Activated T-cell treated with anti-CD3 and anti-CD28 coated beads for 1 hour (primary cell): ENCODE results near the gene RABL6.
"Not testable (repeated sequence)": the region's sequence is repeated elsewhere in the genome, so short reads cannot be mapped to it uniquely, and the experiment has no call there.

ENCODE experiments used
- DNase-seq: peaks from one replicate; pipeline ENCODE4 v3.0.0-alpha.2; 2020; ENCODE audit warnings: low read depth

Gene RABL6

DNA sequence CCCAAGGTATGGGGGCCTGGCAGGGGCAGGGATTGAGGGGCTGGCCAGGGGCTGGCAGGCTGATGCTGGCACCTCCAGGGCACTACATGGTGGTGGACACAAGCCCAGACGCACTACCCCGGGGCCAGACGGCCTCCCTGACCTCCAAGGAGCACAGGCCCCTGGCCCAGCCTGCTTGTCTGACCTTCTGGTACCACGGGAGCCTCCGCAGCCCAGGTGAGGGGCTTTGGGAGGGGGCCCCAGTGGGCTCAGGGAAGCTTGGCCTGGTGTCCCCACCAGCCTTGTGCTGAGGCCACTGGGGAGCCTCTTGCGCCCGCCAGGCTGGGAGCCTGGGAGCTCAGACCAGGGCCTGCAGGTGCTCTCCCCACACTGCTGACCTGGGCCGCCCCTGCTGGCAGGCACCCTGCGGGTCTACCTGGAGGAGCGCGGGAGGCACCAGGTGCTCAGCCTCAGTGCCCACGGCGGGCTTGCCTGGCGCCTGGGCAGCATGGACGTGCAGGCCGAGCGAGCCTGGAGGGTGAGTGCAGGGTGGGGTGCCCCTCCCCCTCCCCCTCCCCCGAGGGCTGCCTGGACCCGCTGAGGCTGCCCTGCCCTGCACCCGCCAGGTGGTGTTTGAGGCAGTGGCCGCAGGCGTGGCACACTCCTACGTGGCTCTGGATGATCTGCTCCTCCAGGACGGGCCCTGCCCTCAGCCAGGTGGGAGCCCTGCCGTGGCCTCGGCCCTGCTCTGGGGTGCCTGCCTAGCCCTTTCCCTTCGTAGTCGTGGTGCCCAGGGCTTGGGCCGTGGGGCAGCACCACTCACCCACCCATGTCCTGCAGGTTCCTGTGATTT is 50.0 kb downstream of the RABL6 start:
- DNase-seq: no peak

DNA sequence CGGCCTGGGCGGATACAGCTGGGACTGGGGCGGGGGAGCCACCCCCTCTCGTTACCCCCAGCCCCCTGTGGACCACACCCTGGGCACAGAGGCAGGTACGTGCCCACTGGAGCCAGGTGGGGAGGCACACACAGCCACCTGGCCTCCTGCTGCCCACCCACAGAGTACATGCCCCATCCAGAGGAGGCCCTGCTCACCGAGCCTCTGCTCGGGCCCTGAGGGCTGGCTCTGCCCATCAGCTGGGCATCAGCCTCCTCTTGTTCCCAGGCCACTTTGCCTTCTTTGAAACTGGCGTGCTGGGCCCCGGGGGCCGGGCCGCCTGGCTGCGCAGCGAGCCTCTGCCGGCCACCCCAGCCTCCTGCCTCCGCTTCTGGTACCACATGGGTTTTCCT is 50.7 kb downstream of the RABL6 start:
- no peak for DNase-seq

DNA sequence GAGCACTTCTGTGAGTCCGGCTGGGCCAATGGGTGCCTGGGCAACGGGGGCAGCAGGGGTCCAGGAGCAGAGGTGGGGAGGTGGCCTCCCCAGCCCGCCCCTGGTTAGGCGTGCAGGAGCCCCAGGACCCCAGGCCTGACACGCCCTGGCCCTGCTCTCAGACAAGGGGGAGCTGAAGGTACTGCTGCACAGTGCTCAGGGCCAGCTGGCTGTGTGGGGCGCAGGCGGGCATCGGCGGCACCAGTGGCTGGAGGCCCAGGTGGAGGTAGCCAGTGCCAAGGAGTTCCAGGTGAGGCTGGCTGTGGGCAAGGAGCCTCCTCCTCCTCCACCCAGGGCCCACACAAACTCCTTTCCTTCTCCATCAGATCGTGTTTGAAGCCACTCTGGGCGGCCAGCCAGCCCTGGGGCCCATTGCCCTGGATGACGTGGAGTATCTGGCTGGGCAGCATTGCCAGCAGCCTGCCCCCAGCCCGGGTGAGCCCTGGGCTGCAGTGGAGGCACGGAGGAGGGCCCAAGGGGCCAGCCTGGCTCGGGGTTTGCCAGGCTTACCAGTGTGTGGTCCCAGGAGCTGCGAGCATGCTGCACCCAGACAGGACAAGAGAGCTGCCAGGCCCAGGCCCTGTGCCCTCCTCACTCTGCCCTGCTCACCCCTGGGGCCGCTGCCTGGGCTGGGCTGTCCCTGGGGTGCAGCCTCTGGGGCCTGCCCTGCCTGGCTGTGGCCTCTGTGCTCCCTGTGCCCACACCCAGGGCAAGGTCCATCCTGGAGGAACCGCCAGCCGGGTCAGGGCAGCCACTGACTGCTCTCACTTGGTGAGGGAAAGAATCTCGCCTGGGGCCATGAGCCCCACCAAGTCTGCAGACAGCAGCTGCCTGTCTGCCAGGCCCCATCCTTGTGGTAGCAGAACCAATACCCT is 51.4 kb downstream of the RABL6 start:
- no peak for DNase-seq

DNA sequence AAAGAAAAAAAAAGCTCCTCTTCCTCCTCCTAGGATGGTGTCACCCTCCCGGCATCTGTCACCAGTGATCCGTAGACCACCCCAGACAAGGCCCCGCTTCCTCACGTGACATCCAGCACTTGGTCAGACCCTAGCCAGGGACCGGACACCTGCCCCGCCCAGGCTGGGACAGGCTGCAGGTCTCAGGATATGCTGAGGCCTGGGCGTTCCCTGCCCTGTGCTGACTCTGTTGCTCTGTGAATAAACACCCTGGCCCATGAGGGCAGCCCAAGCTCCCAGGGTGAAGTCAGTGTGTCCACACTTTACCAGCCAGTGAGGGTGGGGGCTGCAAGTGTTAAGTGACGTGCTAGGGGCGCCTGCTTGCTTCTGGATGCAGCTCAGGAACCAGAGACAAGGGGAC is 52.8 kb downstream of the RABL6 start:
- DNase-seq: no peak

DNA sequence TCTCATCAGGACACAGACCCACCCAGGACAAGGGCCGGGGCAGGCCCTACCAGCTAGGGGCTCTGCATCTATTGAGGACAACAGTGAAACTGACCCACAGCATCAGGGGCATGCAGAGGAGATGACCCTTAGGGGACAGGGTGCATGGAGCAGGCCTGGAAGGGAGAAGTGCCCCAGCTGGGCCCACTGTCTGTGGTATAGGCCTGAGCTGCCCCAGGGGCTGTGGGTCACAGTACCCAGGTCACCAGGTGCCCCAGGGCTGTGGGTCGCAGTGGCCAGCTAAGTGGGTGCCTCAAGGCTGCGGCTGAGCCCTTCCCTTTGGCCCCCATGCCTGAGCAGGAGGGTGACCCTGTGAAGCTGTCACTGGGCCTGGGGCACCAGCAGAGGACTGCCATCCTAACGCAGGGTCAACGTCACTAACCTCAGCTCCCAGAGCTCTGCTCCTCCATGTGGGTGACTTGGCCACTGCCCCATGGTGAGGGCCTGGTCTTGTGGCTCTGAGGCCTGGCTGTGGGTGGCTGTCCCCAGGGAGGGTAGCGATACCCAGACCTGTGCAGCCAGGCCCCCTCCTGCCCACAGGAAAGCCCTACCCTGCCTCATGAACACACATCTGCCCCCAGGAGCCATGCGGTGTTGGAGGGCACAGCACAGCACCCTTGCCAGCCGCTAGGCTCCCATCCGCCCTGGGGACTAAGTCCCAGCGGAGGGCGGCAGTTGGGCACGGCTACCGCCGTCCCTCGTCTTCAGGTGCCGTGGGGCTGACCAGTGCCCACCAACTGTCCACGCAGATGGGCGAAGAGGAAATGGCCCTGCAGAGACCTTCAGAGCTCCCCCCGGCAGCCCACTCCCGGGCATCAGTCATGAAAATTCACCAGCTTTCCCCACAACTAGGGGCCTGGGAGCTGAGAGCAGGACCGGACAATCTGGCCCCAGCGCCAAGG is 53.5 kb downstream of the RABL6 start:
- DNase-seq: no peak

DNA sequence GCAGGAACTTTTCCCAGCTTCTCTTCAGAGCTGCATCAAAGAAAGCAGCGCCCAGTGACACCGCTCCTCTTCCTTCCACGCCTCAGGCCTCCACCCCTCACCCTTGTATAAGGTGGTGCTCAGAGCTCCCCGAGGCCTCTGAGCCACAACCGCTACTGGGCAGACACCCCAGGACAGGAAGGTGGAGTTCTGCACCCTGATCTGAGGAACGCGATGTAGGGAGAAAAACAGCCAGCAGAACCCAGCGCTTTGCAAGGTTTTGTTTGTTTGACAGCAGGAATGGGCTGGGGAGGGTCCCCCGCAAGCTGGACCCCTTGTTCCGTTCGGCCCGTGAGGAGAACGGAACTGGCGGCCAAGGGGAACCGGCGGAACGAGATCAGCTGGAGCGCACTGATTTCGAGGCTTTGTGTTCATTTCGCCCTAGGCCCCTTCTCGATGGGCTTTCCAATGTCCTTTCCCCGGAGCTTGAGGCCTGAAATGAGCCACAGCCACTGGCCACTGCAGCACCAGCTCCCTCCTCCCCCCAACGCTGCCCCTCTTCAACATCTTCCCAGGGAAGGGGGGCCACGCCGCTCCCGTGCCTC is 54.2 kb downstream of the RABL6 start:
- no peak for DNase-seq

DNA sequence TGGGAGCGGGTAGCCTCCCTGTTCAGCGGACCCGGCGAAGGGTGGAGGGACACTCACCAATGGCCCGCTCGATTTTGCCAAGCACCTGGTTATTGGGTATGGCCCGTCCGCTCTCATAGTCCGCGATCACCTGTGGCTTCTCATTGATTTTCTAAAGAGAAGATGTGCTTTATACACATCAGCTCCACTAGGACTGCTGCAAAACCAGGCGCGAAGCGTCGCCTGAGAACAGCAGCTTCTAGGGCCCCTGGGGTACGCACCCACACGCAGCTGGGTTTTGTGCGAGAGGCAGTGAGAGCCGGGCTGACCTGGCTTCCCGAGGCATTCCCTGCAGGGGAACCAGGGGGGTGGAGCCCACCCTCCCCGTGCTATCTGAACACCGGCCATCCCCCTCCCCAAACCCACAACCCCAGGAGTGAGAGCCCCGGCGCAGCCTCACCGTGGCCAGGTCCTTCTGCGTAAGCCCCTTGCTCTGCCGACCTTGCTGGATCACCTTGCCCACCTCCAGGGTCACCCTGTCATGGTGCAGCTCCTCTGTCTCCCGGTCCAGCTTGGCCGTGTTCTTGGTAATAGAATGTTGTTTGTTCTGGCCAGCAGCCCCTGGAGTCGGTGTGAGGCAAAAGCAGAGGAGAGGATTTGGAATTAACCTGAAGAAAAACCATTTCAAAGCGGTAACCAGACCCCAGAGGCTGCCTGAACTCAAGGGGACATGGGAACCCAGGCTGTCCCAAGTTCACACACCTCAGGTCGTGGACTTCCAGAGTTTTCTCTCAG is 55.3 kb downstream of the RABL6 start:
- no peak for DNase-seq

DNA sequence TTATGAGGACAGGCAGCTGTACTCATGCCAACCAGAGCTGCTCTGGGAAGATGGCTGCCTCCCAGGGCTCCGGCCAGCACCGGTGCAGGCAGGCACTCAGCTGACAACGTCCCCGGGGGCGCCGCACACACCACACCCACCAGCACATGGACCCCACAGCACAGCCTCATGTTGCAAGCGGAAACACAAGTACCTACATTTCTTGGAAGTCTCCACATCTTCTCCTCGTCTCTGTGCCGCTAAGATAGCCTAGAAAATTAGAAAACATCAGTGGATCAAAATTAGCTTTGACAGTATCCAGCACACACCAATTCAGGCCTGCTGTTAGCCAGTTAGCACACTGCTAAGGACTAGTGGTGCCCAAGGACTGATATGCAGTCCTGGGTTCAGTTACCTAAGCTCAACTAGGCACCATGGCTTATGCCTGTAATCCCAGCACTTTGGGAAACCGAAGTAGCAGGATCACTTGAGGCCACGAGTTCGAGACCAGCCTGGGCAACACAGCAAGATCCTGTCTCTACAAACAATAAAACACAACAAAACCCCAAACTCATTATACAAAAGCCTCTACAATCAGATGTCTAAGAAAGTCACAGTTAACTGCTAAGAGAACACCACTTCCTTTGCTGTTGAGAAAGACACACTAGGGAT is 56.0 kb downstream of the RABL6 start:
- DNase-seq: no peak

DNA sequence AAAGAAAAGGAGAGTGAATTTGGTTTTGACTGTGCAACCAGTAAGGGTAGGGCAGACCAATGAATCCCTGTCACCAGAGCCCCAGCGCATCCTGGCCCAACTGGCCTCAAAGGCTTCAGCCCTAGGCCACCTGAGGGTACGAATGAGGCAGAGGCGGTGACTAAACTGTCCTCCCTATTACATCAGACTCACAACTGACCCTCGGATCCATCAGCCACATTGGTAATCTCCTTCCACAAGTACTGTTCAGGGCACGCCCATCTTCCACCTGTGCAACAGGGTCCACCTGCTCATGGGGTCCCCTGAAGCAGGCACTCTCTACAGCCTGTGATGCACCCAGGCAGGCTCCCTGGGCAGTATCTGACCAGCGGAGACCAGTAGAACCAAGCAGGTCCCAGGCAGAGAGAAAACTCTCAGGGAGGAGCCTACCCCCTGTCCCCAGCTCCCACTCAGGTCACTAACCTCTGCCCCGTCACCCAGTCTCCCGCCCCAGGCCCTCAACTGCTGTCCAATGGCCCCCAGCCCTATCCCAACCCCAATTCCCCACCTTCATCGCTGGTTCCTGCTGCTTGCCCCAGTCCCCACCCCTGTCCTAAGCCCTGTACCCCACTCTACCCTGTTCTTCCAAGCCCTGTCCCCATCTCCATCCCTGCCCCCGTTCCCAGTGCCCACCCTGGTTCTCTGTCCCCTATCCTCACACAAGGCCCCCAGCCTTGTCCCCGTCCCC is 57.5 kb downstream of the RABL6 start:
- no peak for DNase-seq

DNA sequence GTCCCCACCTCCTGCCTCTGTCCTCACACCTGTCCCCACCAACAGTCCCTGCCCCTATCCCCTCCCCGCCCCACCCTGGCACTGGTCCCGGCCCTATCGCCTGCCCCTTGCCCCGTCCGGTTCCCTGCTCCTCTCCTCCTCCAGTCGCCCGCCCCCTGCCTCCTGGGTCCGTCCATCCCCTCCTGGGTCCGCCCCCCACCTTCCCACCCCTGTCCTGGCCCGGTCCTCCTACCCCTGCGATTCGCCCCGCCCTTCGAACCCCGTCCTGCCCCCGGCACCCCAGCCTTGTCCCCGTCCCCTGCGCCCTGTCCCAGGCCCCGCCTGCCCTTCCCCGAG is 58.0 kb downstream of the RABL6 start:
- DNase-seq: no peak

DNA sequence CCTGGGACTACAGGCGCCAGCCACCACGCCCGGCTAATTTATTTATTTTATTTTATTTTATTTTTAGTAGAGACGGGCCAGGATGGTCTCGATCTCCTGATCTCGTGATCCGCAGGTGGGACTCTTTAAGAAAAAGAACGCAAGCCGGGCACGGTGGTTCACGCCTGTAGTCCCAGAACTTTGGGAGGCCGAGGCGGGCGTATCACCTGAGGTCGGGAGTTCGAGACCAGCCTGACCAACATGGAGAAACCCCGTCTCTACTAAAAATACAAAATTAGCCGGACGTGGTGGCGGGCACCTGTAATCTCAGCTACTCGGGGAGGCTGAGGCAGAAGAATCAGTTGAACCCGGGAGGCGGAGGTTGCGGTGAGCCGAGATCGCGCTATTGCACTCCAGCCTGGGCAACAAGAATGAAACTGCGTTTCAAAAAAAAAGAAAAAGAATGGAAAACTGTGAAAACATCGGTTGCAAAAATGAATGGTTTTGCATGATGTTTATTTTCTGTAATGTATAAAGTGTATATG is 59.2 kb downstream of the RABL6 start:
- not testable (repeated sequence) for DNase-seq

DNA sequence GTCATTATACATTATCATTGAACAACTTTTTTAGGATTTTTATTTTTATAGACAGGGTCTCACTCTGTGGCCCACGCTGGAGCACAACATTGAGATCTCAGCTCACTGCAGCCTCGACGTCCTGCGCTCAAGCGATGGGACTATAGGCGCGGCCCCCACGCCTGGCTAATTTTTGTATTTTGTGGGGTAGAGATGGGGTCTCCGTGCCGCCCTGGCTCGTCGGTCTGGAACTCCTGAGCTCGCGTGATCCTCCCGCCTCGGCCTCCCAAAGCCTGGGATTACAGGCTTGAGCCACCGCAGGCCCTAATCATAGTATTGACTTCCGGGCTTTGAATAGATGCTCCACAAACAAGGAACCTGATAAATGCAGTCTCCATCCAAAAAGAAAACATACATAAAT is 59.7 kb downstream of the RABL6 start:
- no peak for DNase-seq

DNA sequence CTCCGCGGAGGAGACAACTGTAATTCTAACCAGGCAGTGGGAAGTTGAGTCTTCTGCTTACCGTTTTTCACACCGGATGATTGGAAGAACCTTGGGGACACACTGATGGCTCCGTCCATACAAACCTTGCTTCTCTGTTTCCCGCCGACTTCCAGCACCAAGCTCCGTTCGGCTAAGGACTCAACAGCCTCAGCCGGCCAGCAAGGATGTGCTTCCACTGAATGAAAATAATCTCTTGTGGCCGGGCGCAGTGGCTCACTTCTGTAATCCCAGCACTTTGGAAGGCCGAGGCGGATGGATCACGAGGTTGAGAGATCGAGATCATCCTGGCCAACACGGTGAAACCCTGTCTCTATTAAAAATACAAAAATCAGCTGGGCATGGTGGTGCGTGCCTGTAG is 60.2 kb downstream of the RABL6 start:
- DNase-seq: no peak

DNA sequence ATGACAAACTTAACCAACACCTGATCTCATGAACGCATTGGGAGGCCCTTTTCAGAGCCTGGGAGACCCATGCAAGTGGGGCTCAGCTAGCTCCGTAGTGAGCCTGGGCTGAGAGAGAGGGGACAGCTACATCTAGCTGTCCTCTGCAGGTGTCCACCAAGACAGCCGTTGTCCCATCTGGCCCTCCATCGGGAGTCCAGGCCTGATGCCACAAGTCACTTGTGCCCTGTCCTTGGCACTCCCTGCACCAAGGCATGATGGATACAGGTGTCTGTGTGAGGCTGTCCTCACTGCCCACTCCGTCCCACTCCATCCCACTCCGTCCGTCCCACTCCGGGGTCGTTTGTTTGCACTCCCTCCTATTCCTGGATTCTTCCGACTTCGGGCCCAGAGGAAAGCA is 60.9 kb downstream of the RABL6 start:
- DNase-seq: no peak

DNA sequence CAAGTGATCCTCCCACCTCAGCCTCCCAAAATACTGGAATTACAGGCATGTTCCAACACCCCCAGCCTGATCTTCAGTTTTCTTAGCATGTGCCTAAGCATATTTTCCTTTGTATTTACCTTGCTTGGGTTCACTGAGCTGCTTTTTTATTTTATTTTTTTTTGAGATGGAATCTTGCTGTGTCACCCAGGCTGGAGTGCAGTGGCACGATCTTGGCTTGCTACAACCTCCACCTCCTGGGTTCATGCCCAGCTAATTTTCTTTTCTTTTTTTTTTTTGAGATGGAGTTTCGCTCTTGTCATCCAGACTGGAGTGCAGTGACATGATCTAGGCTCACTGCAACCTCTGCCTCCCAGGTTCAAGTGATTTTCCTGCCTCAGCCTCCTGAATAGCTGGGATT is 61.9 kb downstream of the RABL6 start:
- not testable (repeated sequence) for DNase-seq

DNA sequence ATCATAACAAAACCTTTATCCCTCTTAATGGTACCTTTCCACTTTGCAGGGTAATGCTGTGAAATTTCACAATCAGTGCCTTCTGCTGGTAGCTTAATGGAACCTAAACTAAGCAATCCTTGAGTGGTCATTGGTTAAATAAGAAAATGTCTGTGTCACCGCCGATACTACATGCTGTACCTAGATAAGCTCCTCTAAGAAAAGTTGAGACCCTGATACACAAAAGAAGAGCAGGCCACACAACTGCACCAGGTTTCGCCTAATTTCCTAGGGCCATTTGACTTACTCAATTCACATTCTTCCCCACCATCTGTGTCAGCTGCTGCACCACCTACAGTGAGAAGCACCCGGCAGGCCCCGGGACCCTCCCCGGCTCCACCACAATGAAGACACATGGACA is 67.4 kb downstream of the RABL6 start:
- no peak for DNase-seq

DNA sequence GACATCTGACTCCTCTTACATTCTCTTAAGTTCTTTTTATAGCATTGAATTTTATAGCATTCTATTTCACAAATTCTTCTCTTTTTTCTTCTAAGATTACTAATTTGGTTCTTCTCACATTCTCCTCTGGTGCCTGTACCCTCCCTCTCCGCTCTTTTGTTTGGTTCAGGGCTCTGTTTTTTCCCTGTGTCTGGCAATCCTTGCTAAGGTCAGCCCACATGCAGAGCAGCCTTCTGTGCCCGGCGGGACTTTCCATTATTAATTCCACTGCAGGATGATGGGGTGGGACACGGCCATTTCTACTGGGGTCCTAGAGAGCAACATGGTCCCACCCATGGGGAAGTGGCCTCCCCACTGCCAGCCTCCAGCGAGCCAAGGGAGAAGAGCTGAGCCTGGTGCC is 68.7 kb downstream of the RABL6 start:
- no peak for DNase-seq

DNA sequence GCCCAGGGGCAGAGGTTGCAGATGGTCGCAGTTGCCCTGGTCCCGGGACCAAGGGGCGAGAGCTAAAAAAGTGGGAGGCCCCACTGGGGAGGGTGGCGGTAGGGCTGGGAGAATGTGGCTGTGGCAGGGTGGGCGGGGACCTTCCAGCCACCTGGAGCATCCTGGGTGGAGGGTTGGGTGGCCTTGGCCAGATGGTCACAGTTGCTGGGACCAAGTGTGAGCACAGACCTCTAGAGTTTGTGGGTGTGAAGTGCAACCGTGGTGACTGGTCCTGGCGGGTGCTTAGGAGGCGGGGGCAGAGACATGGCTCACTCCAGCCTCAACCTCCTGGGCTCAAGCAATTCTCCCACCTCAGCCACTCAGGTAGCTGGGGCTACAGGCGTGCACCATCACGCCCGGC is 72.9 kb downstream of the RABL6 start:
- DNase-seq: no peak

DNA sequence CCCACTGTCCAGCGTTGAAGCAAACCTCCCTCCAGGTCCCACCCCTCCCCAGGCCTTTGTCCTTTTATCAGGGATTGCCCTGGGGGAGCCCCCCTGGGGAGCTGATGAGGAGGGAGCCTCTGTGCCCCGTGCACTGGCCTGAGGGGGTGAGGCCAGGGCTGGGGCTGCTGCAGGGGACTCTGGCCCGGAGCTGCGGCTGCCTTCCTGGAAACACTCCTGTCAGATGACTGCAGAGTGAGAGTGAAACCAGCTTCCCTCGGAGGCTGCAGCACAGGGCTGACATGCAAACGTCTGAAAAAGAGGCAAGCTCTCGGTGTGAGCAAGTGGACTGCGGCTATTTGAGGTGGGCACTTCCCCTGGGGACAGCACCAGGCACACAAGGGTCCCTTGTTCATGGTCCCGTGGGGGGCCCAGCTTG is 74.0 kb downstream of the RABL6 start:
- no peak for DNase-seq
